Mesendoderm (in vitro differentiated cells): ENCODE results near the gene SPC24.

ENCODE experiments used
- DNase-seq: peaks from one replicate; pipeline ENCODE4 v3.0.0; 2013
- H2AK5ac ChIP-seq: 2 replicates; pipeline ENCODE4 v1.6.1; 2013; ENCODE audit warnings: low read length, inconsistent platforms
- H2BK120ac ChIP-seq: 2 replicates; pipeline ENCODE4 v1.6.1; 2013; ENCODE audit warnings: low read depth, mild to moderate bottlenecking, low read length, moderate library complexity, mixed read lengths
- H2BK15ac ChIP-seq: replicated peaks from 2 replicates; pipeline ENCODE4 v1.6.1; 2013; ENCODE audit warnings: low read depth, mild to moderate bottlenecking, moderate library complexity
- H2BK5ac ChIP-seq: 2 replicates; pipeline ENCODE4 v1.6.1; 2013; ENCODE audit warnings: low read length, inconsistent platforms
- H3K18ac ChIP-seq: 2 replicates; pipeline ENCODE4 v1.6.1; 2013; ENCODE audit warnings: mild to moderate bottlenecking, low read length, mixed read lengths
- H3K23ac ChIP-seq: one replicate; pipeline ENCODE4 v1.6.1; 2013; ENCODE audit warnings: low read length
- H3K27ac ChIP-seq: 2 replicates; pipeline ENCODE4 v1.5.1; 2013; ENCODE audit warnings: low read depth, mild to moderate bottlenecking, inconsistent platforms, low read length, moderate library complexity
- H3K27me3 ChIP-seq: 2 replicates; pipeline ENCODE4 v1.6.1; 2013; ENCODE audit warnings: low read length, control low read depth, mild to moderate bottlenecking, inconsistent platforms; ENCODE audit not compliant: insufficient read depth, poor library complexity
- H3K36me3 ChIP-seq: 2 replicates; pipeline ENCODE4 v1.6.1; 2013; ENCODE audit warnings: low read length, inconsistent platforms; ENCODE audit not compliant: control insufficient read depth, insufficient read depth
- H3K4ac ChIP-seq: one replicate; pipeline ENCODE4 v1.6.1; 2013; ENCODE audit warnings: low read depth, mild to moderate bottlenecking, low read length, moderate library complexity
- H3K4me1 ChIP-seq: 2 replicates; pipeline ENCODE4 v1.6.1; 2013; ENCODE audit warnings: low read depth, low read length, inconsistent platforms; ENCODE audit not compliant: control insufficient read depth
- H3K4me2 ChIP-seq: 2 replicates; pipeline ENCODE4 v1.6.1; 2013; ENCODE audit warnings: low read length
- H3K4me3 ChIP-seq: 2 replicates; pipeline ENCODE4 v1.5.1; 2013; ENCODE audit warnings: mild to moderate bottlenecking, low read length
- H3K56ac ChIP-seq: one replicate; pipeline ENCODE4 v1.6.1; 2013; ENCODE audit warnings: low read length
- H3K79me1 ChIP-seq: 2 replicates; pipeline ENCODE4 v1.6.1; 2013; ENCODE audit warnings: low read length, inconsistent platforms
- H3K79me2 ChIP-seq: 2 replicates; pipeline ENCODE4 v1.6.1; 2013; ENCODE audit warnings: mild to moderate bottlenecking, low read length; ENCODE audit not compliant: control insufficient read depth, insufficient read depth
- H3K9ac ChIP-seq: 2 replicates; pipeline ENCODE4 v1.6.1; 2013; ENCODE audit warnings: low read length, inconsistent platforms
- H4K5ac ChIP-seq: one replicate; pipeline ENCODE4 v1.6.1; 2013; ENCODE audit warnings: low read length
- H4K8ac ChIP-seq: one replicate; pipeline ENCODE4 v1.6.1; 2013; ENCODE audit warnings: low read depth, mild to moderate bottlenecking, control low read depth, low read length, moderate library complexity
- WGBS: extraction: QIAGEN DNeasy Blood & Tissue Kit; methylation state at CpG from one replicate; pipeline ENCODE4 v1.1.7; 2013; ENCODE audit warnings: low lambda C conversion rate, missing lambda C conversion rate; ENCODE audit not compliant: insufficient coverage; ENCODE audit errors: extremely low coverage; 5-methylcytosine and 5-hydroxymethylcytosine counted together

SPC24 gene

GRCh38 chr19:11113140-11113708 is 42.4 kb downstream of the SPC24 start:
- no peak overlapping the region for H3K27ac ChIP-seq
- H4K5ac ChIP-seq = no peak overlapping the region
- H3K36me3 ChIP-seq = peaks cover 49% of the 10 kb centered on the region
- H2BK15ac ChIP-seq = no peak overlapping the region
- H3K4me3 ChIP-seq = no peak overlapping the region
- H4K8ac ChIP-seq = no peak overlapping the region
- H3K9ac ChIP-seq = no peak overlapping the region
- no peak overlapping the region for H2BK120ac ChIP-seq
- no peaks in the 10 kb centered on the region for H3K27me3 ChIP-seq
- H2AK5ac ChIP-seq = no peak overlapping the region
- H3K56ac ChIP-seq = no peak overlapping the region
- no peak overlapping the region for H3K4ac ChIP-seq
- H3K79me1 ChIP-seq = peaks cover 13% of the 10 kb centered on the region
- no CpG with 5 or more reads among the region's 27 CpGs for WGBS
- no peak overlapping the region for H2BK5ac ChIP-seq
- H3K23ac ChIP-seq = no peak overlapping the region
- H3K4me1 ChIP-seq = no peaks in the 10 kb centered on the region
- DNase-seq = no peak
- no peak overlapping the region for H3K18ac ChIP-seq
- no peak overlapping the region for H3K4me2 ChIP-seq
- no peaks in the 10 kb centered on the region for H3K79me2 ChIP-seq

GRCh38 chr19:11111771-11112144 is 43.8 kb downstream of the SPC24 start:
- Histone ChIP-seq H3K27ac (no peak overlapping the region), H2BK15ac (no peak overlapping the region), H3K79me1 (peaks cover 13% of the 10 kb centered on the region), H2BK120ac (no peak overlapping the region), H3K4me3 (no peak overlapping the region), H3K36me3 (peaks cover 47% of the 10 kb centered on the region), H3K56ac (no peak overlapping the region), H4K5ac (no peak overlapping the region), H3K4me2 (no peak overlapping the region), H2BK5ac (no peak overlapping the region), H3K79me2 (peaks cover 1% of the 10 kb centered on the region), H3K4me1 (no peaks in the 10 kb centered on the region), H3K18ac (no peak overlapping the region), H4K8ac (no peak overlapping the region), H3K9ac (no peak overlapping the region), H3K27me3 (no peaks in the 10 kb centered on the region), H3K23ac (no peak overlapping the region), H2AK5ac (no peak overlapping the region), H3K4ac (no peak overlapping the region)
- WGBS = no CpG with 5 or more reads among the region's 8 CpGs
- no peak for DNase-seq

- Histone ChIP-seq H2BK120ac (no peak overlapping the region), H2BK5ac (no peak overlapping the region), H2BK15ac (no peak overlapping the region), H4K5ac (no peak overlapping the region), H3K79me1 (peaks cover 16% of the 10 kb centered on the region), H3K36me3 (peaks cover 48% of the 10 kb centered on the region), H3K27ac (no peak overlapping the region), H3K4me1 (no peaks in the 10 kb centered on the region), H4K8ac (no peak overlapping the region), H3K27me3 (no peaks in the 10 kb centered on the region), H3K23ac (no peak overlapping the region), H3K4ac (no peak overlapping the region), H2AK5ac (no peak overlapping the region), H3K4me3 (no peak overlapping the region), H3K9ac (no peak overlapping the region), H3K56ac (no peak overlapping the region), H3K79me2 (peaks cover 5% of the 10 kb centered on the region), H3K18ac (no peak overlapping the region), H3K4me2 (no peak overlapping the region)
- no peak for DNase-seq
- no CpG with 5 or more reads among the region's 15 CpGs for WGBS
Observed at GRCh38 chr19:11111117-11111770, 44.3 kb downstream of the SPC24 start.

GRCh38 chr19:11108746-11109145 is 46.8 kb downstream of the SPC24 start:
- Histone ChIP-seq H2BK5ac (no peak overlapping the region), H3K9ac (no peak overlapping the region), H3K27me3 (no peaks in the 10 kb centered on the region), H3K56ac (no peak overlapping the region), H2AK5ac (no peak overlapping the region), H2BK15ac (no peak overlapping the region), H3K36me3 (peaks cover 50% of the 10 kb centered on the region), H3K23ac (no peak overlapping the region), H3K4me1 (no peaks in the 10 kb centered on the region), H3K79me2 (peaks cover 11% of the 10 kb centered on the region), H3K18ac (no peak overlapping the region), H4K8ac (no peak overlapping the region), H4K5ac (no peak overlapping the region), H3K4me3 (no peak overlapping the region), H3K4ac (no peak overlapping the region), H3K79me1 (peaks cover 22% of the 10 kb centered on the region), H3K4me2 (no peak overlapping the region), H3K27ac (no peak overlapping the region), H2BK120ac (no peak overlapping the region)
- DNase-seq = no peak
- WGBS = no CpG with 5 or more reads among the region's 6 CpGs

- H3K36me3 ChIP-seq = peaks cover 44% of the 10 kb centered on the region
Observed at GRCh38 chr19:11106477-11106876, 49.1 kb downstream of the SPC24 start.

More at GRCh38 chr19:11106477-11106876, 49.1 kb downstream of the SPC24 start:
- Histone ChIP-seq H3K79me1 (peaks cover 23% of the 10 kb centered on the region), H2BK120ac (no peak overlapping the region), H2AK5ac (no peak overlapping the region), H4K5ac (no peak overlapping the region), H2BK5ac (no peak overlapping the region), H3K4me1 (no peaks in the 10 kb centered on the region), H2BK15ac (no peak overlapping the region), H3K27ac (no peak overlapping the region), H3K4ac (no peak overlapping the region), H3K9ac (no peak overlapping the region), H3K27me3 (no peaks in the 10 kb centered on the region), H3K18ac (no peak overlapping the region), H4K8ac (no peak overlapping the region), H3K79me2 (peaks cover 18% of the 10 kb centered on the region), H3K56ac (no peak overlapping the region), H3K4me3 (no peak overlapping the region), H3K4me2 (no peak overlapping the region), H3K23ac (no peak overlapping the region)
- DNase-seq = no peak
- no CpG with 5 or more reads among the region's 13 CpGs for WGBS
